Measurements from ENCODE around the gene PIPOX. TPM values are rescaled to one million over a fixed set of nuclear protein-coding genes. Genes with fewer than 3 reads are reported as not detected.

The PIPOX gene
- total RNA-seq, 1 donor from 2014 or later: 1.8 TPM

DNA sequence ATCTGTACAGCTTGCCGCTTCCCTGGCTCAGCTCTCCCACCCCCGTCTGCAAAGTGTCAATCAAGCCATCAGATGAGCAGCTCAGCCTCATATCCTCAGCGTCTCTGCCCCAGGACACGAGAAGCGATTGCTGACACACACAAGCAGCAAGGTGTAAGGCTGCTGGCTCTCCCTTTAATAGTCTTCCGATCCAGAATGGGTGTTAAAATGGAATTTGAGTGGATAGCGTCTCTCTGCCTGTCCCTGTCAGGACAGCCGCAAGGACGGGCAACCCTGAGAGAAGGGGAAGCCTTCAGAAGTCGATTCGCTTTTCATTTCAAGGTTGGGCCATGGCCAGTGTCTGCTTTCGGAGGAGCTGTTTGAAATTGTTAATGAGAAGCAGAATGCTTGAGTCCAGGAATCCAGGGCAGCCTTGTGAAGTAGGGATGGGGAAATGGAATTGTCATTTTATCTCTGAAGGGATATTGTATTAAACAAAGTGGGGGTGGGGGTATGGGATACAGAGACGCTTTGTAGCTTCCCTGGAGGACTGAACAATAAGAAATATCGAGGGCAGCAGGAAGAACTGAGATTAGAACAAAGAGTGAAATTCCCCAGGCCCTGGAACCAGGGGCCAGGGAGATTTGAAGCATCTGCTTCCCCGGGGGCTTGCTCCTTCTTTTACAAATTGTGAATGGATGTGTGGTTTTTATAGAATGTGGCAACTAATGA, 4.7 kb upstream of the PIPOX start:
- Histone ChIP-seq H3K36me3 (ENCODE audit: insufficient read depth, low read length) (no peaks in the 10 kb centered on the region), H3K4me3 (ENCODE audit: insufficient read depth, low read depth, low read length) (no peak overlapping the region), H3K9ac (ENCODE audit: low read length) (no peak overlapping the region), H3K4me1 (ENCODE audit: insufficient read depth, low read length) (peaks cover 18% of the 10 kb centered on the region), H3K27ac (ENCODE audit: low read depth, low read length) (no peak overlapping the region), H2AFZ (ENCODE audit: low read depth, low read length) (no peak overlapping the region), H3K9me3 (ENCODE audit: insufficient read depth, low read depth, low read length) (peaks cover 20% of the 10 kb centered on the region), H3K27me3 (ENCODE audit: insufficient read depth, low read length) (peaks cover 39% of the 10 kb centered on the region), H3K79me2 (ENCODE audit: insufficient read depth, low read length) (no peaks in the 10 kb centered on the region), H4K20me1 (ENCODE audit: insufficient read depth, low read length) (no peaks in the 10 kb centered on the region), H3K4me2 (ENCODE audit: low read length) (peak overlapping the region; percentile 23)
- H3K4me3 Mint-ChIP-seq (ENCODE audit: unreplicated experiment): no peak overlapping the region
- no peak for DNase-seq (ENCODE audit: low read depth)
- FAIRE-seq: no peak
- peaks cover 7% of the 10 kb centered on the region for H3K27me3 Mint-ChIP-seq (ENCODE audit: low read depth, unreplicated experiment)
- no peak overlapping the region for H3K27ac Mint-ChIP-seq (ENCODE audit: unreplicated experiment)
- peak; percentile 5 for TF ChIP-seq EZH2 (IDR thresholded peaks at IDR 0.05; ENCODE audit: insufficient read depth, low read length)
- no peak for TF ChIP-seq CTCF (IDR thresholded peaks at IDR 0.05; ENCODE audit: insufficient read depth, low read depth, low read length)
- H3K9me3 Mint-ChIP-seq (ENCODE audit: unreplicated experiment): peaks cover 14% of the 10 kb centered on the region
- peaks cover 3% of the 10 kb centered on the region for H3K36me3 Mint-ChIP-seq (ENCODE audit: low read depth, unreplicated experiment)
- peaks cover 15% of the 10 kb centered on the region for H3K4me1 Mint-ChIP-seq (ENCODE audit: low read depth, unreplicated experiment)

GRCh38 chr17:29039764-29040598, 3.0 kb upstream of the PIPOX start:
- Mint-ChIP-seq H3K9me3 (ENCODE audit: unreplicated experiment) (peaks cover 8% of the 10 kb centered on the region), H3K4me3 (ENCODE audit: unreplicated experiment) (no peak overlapping the region), H3K4me1 (ENCODE audit: low read depth, unreplicated experiment) (peaks cover 18% of the 10 kb centered on the region), H3K36me3 (ENCODE audit: low read depth, unreplicated experiment) (peaks cover 3% of the 10 kb centered on the region), H3K27ac (ENCODE audit: unreplicated experiment) (peak overlapping the region; percentile 69), H3K27me3 (ENCODE audit: low read depth, unreplicated experiment) (peaks cover 8% of the 10 kb centered on the region)
- Histone ChIP-seq H3K36me3 (ENCODE audit: insufficient read depth, low read length) (no peaks in the 10 kb centered on the region), H3K27ac (ENCODE audit: low read depth, low read length) (no peak overlapping the region), H3K9ac (ENCODE audit: low read length) (peak overlapping the region; percentile 2), H3K4me3 (ENCODE audit: insufficient read depth, low read depth, low read length) (no peak overlapping the region), H3K4me2 (ENCODE audit: low read length) (peak overlapping the region; percentile 17), H3K27me3 (ENCODE audit: insufficient read depth, low read length) (peaks cover 30% of the 10 kb centered on the region), H3K4me1 (ENCODE audit: insufficient read depth, low read length) (peaks cover 19% of the 10 kb centered on the region), H3K79me2 (ENCODE audit: insufficient read depth, low read length) (no peaks in the 10 kb centered on the region), H3K9me3 (ENCODE audit: insufficient read depth, low read depth, low read length) (peaks cover 9% of the 10 kb centered on the region), H2AFZ (ENCODE audit: low read depth, low read length) (no peak overlapping the region), H4K20me1 (ENCODE audit: insufficient read depth, low read length) (no peaks in the 10 kb centered on the region)
- no peak for TF ChIP-seq CTCF (IDR thresholded peaks at IDR 0.05; ENCODE audit: insufficient read depth, low read depth, low read length)
- TF ChIP-seq EZH2 (IDR thresholded peaks at IDR 0.05; ENCODE audit: insufficient read depth, low read length): no peak
- peak; percentile 92 for DNase-seq (ENCODE audit: low read depth)
- peak; percentile 20 for FAIRE-seq

Data from astrocyte (in vitro differentiated cells and primary cell).